Activated T-helper 17 cell treated with anti-CD3 and anti-CD28 coated beads, Interleukin-2, amount 50 U/mL, for 72 hours (primary cell): ENCODE data around the gene AGAP1. TPM values are rescaled to one million over a fixed set of nuclear protein-coding genes. Genes with fewer than 3 reads are reported as not detected.

Experiments
- ATAC-seq: fragments of 150-1000 bp; cut with Tn5 transposase; replicated peaks from 2 replicates; pipeline ENCODE4 v1.10.0; 2021; ENCODE audit warnings: mild to moderate bottlenecking, moderate library complexity
- H3K27ac Mint-ChIP-seq: one replicate; pipeline ENCODE4 v1.8.0; 2022; ENCODE audit warnings: mixed read lengths
- H3K27me3 Mint-ChIP-seq: one replicate; pipeline ENCODE4 v1.8.0; 2022; ENCODE audit warnings: mixed read lengths
- H3K36me3 Mint-ChIP-seq: one replicate; pipeline ENCODE4 v1.8.0; 2022; ENCODE audit warnings: low read depth, mild to moderate bottlenecking, mixed read lengths
- H3K4me1 Mint-ChIP-seq: one replicate; pipeline ENCODE4 v1.8.0; 2022; ENCODE audit warnings: mixed read lengths
- H3K4me3 Mint-ChIP-seq: one replicate; pipeline ENCODE4 v1.8.0; 2022; ENCODE audit warnings: mild to moderate bottlenecking, mixed read lengths
- H3K9me3 Mint-ChIP-seq: one replicate; pipeline ENCODE4 v1.8.0; 2022; ENCODE audit warnings: mixed read lengths
- total RNA-seq, 2 donors: library from RNA; stranded (reverse); gene quantifications; one replicate each; pipeline ENCODE4 v1.2.3, GENCODE V29; 2022

AGAP1 gene
- total RNA-seq, 2 donors from 2014 or later = 2.2 to 5.3 TPM

DNA sequence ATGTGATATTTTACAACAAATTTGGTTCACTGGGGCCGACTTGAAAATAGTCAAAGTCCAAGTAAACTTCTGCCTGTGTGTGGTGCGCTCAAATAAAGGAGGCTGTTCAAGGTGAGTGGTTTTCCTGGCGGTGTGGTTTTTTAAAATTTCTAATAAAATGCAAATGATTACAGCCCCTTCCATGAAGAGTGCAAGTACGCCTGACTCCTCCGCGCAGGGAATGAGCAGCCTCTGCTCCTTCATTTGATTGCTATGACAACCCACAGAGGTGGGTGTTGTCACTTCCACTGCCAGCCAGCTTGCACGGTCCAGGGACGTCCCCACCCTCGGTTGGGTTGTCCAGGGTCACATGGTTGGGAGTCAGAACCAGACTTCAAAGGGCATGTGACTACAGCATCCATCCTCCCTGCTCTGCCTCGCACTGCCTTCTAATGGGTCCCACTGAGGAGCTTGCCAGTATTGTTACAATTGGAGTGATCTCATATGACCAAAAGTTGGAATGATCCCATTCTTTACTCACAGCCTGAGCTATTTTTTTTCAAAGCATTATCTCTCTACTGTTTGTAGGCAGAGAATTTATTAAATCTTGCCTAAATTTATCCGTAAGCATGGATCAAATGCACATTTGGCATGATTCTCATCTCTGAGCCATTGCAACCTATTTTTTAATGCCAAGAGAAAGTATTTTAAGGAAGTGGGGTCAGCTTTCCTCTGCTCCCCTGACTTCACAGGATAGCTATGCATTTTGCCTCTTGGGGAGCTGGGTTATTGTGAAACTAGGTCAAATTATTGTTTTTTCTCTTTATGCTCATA is 121.3 kb downstream of the AGAP1 start:
- Mint-ChIP-seq H3K36me3 (no peaks in the 10 kb centered on the region), H3K4me1 (no peaks in the 10 kb centered on the region), H3K27ac (no peak overlapping the region)

GRCh38 chr2:235616885-235617284 is 123.0 kb downstream of the AGAP1 start:
- H3K27me3 Mint-ChIP-seq = peaks cover 9% of the 10 kb centered on the region
- H3K36me3 Mint-ChIP-seq = no peaks in the 10 kb centered on the region
- no peak overlapping the region for H3K27ac Mint-ChIP-seq
- H3K4me1 Mint-ChIP-seq = no peaks in the 10 kb centered on the region
- H3K9me3 Mint-ChIP-seq = no peaks in the 10 kb centered on the region
- ATAC-seq = no peak
- H3K4me3 Mint-ChIP-seq = no peak overlapping the region

More for the DNA sequence above, 121.3 kb downstream of the AGAP1 start:
- peaks cover 9% of the 10 kb centered on the region for H3K27me3 Mint-ChIP-seq
- H3K9me3 Mint-ChIP-seq = no peaks in the 10 kb centered on the region
- no peak overlapping the region for H3K4me3 Mint-ChIP-seq
- no peak for ATAC-seq

GRCh38 chr2:235618039-235618438 is 124.2 kb downstream of the AGAP1 start:
- no peak overlapping the region for H3K4me3 Mint-ChIP-seq
- no peak overlapping the region for H3K27ac Mint-ChIP-seq
- H3K36me3 Mint-ChIP-seq = no peaks in the 10 kb centered on the region
- ATAC-seq = no peak
- H3K9me3 Mint-ChIP-seq = no peaks in the 10 kb centered on the region
- H3K27me3 Mint-ChIP-seq = peaks cover 9% of the 10 kb centered on the region
- H3K4me1 Mint-ChIP-seq = no peaks in the 10 kb centered on the region

DNA sequence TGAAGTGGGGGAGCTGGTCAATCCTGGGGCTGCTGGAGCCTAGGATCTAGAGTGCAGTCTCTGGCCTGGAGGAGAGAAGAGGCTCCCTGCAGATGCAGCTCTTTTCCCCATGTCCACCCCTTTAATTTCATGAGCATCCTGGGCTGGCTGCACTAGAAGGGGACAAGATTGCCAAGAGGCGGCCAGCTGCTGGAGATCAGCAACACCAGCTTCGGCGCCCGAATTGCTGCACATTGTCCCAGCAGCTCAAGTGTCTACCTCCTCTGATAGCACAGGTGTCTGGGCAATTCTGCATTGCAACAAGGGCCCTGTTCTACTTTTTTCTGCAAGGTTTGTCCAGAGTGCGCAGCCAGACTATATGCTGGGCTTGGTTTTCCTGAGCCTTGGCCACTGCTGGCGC is 125.7 kb downstream of the AGAP1 start:
- H3K27me3 Mint-ChIP-seq = peaks cover 4% of the 10 kb centered on the region
- no peak for ATAC-seq
- no peak overlapping the region for H3K27ac Mint-ChIP-seq
- no peaks in the 10 kb centered on the region for H3K36me3 Mint-ChIP-seq
- H3K4me1 Mint-ChIP-seq = no peaks in the 10 kb centered on the region
- no peaks in the 10 kb centered on the region for H3K9me3 Mint-ChIP-seq
- no peak overlapping the region for H3K4me3 Mint-ChIP-seq

- Mint-ChIP-seq H3K27me3 (no peaks in the 10 kb centered on the region), H3K9me3 (no peaks in the 10 kb centered on the region), H3K4me3 (no peak overlapping the region), H3K27ac (no peak overlapping the region), H3K4me1 (no peaks in the 10 kb centered on the region), H3K36me3 (no peaks in the 10 kb centered on the region)
- no peak for ATAC-seq
These were observed 127.9 kb downstream of the AGAP1 start for GRCh38 chr2:235621736-235622135.

- no peak overlapping the region for H3K27ac Mint-ChIP-seq
- H3K36me3 Mint-ChIP-seq = no peaks in the 10 kb centered on the region
- no peak for ATAC-seq
- H3K9me3 Mint-ChIP-seq = no peaks in the 10 kb centered on the region
- no peaks in the 10 kb centered on the region for H3K27me3 Mint-ChIP-seq
- H3K4me3 Mint-ChIP-seq = no peak overlapping the region
- H3K4me1 Mint-ChIP-seq = no peaks in the 10 kb centered on the region
These were observed 129.3 kb downstream of the AGAP1 start for GRCh38 chr2:235623111-235623510.

DNA sequence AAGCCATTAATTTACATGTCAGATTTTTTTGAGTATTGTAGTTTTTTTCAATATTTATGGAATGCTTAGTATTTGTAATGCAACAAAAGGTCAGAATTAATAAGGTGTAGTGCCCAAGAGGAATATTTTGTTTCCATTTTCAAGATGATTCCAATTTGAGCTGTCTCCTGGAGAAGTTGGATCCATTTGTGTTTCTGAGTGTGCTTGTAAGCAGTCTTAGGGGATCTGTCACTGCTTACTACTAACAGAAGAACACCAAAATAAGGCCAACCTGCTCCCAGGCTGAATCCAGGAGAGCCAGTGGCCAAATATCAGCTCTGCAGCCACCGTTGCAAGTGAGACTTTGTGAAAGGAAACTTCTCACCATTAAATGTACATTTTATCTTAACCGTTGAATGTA is 129.9 kb downstream of the AGAP1 start:
- H3K27ac Mint-ChIP-seq = no peak overlapping the region
- H3K27me3 Mint-ChIP-seq = no peaks in the 10 kb centered on the region
- no peaks in the 10 kb centered on the region for H3K36me3 Mint-ChIP-seq
- no peaks in the 10 kb centered on the region for H3K4me1 Mint-ChIP-seq
- H3K9me3 Mint-ChIP-seq = no peaks in the 10 kb centered on the region
- H3K4me3 Mint-ChIP-seq = no peak overlapping the region
- ATAC-seq = no peak

DNA sequence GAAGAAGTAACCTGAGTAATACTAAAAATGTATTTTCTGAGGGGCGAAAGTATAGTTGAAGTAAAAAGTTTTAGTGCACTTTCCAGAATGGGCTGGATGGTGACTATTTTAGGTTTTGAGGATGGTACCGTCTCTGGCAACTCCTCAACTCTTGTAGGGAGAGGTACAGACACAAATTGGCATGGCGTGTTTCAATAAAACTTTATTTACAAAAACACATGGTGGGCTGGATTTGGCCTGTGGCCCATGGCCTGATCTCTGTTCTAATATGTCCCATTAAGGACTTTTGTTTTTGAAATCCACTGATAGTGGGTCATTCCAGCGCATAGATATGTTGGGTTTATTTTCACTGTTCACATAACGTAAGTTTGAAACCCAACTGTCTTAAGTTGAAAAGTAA is 132.8 kb downstream of the AGAP1 start:
- Mint-ChIP-seq H3K27me3 (no peaks in the 10 kb centered on the region), H3K27ac (no peak overlapping the region), H3K36me3 (no peaks in the 10 kb centered on the region), H3K4me1 (no peaks in the 10 kb centered on the region), H3K4me3 (no peak overlapping the region), H3K9me3 (no peaks in the 10 kb centered on the region)
- ATAC-seq = no peak

GRCh38 chr2:235627682-235628081 is 133.8 kb downstream of the AGAP1 start:
- H3K9me3 Mint-ChIP-seq = no peaks in the 10 kb centered on the region
- no peaks in the 10 kb centered on the region for H3K4me1 Mint-ChIP-seq

DNA sequence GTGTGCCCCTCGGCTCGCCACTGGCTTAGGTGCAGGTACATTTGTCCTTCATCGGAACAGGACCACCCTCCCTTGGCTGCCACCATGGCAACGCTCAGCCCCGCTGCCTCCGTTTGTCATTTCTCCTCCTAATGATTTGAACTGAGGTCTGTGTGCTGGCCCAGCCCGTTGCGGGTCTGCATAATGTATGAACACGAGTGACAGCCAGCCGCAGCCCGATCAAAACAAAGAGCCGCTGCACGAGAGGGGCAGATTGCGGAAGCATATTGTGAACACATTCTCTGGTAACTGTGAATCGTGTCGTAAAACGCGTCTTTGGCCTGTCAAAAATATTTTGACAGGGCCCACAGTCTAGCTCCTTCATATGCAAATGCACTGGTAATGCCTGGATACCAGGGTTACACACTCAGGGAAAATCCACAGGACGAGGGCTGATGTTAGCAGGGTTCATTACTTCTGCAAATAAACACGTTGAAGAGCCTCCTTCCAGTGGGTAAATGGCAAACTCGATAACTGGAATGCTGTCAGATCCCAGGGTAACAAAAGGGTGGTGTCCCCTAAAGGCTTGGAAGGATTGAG is 137.0 kb downstream of the AGAP1 start:
- H3K4me1 Mint-ChIP-seq = no peaks in the 10 kb centered on the region
- no peak for ATAC-seq
- H3K9me3 Mint-ChIP-seq = no peaks in the 10 kb centered on the region
- H3K4me3 Mint-ChIP-seq = no peak overlapping the region
- peaks cover 7% of the 10 kb centered on the region for H3K27me3 Mint-ChIP-seq
- H3K36me3 Mint-ChIP-seq = no peaks in the 10 kb centered on the region
- H3K27ac Mint-ChIP-seq = no peak overlapping the region

More at GRCh38 chr2:235627682-235628081, 133.8 kb downstream of the AGAP1 start:
- H3K4me3 Mint-ChIP-seq = no peak overlapping the region
- H3K27me3 Mint-ChIP-seq = peaks cover 2% of the 10 kb centered on the region
- H3K27ac Mint-ChIP-seq = no peak overlapping the region
- ATAC-seq = no peak
- no peaks in the 10 kb centered on the region for H3K36me3 Mint-ChIP-seq

GRCh38 chr2:235634435-235635158 is 140.8 kb downstream of the AGAP1 start:
- H3K27me3 Mint-ChIP-seq = peaks cover 14% of the 10 kb centered on the region
- H3K4me1 Mint-ChIP-seq = peaks cover 6% of the 10 kb centered on the region
- no peak overlapping the region for H3K27ac Mint-ChIP-seq
- H3K9me3 Mint-ChIP-seq = no peaks in the 10 kb centered on the region
- ATAC-seq = no peak
- no peaks in the 10 kb centered on the region for H3K36me3 Mint-ChIP-seq
- H3K4me3 Mint-ChIP-seq = no peak overlapping the region

GRCh38 chr2:235636546-235636945 is 142.7 kb downstream of the AGAP1 start:
- Mint-ChIP-seq H3K27ac (no peak overlapping the region), H3K27me3 (peaks cover 18% of the 10 kb centered on the region), H3K9me3 (no peaks in the 10 kb centered on the region), H3K36me3 (no peaks in the 10 kb centered on the region), H3K4me3 (no peak overlapping the region), H3K4me1 (peaks cover 6% of the 10 kb centered on the region)
- ATAC-seq = no peak

DNA sequence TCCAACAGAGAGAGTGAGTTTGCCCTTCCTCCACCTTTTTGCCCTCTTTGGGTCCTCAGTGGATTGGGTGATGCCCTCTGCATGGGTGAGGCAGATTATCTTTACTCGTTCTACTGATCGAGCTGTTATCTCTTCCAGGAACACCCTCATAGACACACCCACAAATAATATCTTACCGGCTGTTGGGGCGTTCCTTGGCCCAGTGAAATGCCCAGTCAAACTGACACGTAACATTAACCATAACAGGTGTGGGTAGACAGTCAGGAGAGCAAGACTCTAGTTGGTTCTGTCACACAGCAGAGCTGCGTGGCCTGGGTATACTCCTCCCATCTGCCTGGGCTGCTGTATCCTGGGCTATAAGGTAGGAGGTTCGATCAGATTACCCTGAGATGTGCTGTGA is 144.1 kb downstream of the AGAP1 start:
- peaks cover 23% of the 10 kb centered on the region for H3K27me3 Mint-ChIP-seq
- no peaks in the 10 kb centered on the region for H3K9me3 Mint-ChIP-seq
- no peak overlapping the region for H3K27ac Mint-ChIP-seq
- no peaks in the 10 kb centered on the region for H3K36me3 Mint-ChIP-seq
- peaks cover 6% of the 10 kb centered on the region for H3K4me1 Mint-ChIP-seq
- ATAC-seq = no peak
- no peak overlapping the region for H3K4me3 Mint-ChIP-seq

DNA sequence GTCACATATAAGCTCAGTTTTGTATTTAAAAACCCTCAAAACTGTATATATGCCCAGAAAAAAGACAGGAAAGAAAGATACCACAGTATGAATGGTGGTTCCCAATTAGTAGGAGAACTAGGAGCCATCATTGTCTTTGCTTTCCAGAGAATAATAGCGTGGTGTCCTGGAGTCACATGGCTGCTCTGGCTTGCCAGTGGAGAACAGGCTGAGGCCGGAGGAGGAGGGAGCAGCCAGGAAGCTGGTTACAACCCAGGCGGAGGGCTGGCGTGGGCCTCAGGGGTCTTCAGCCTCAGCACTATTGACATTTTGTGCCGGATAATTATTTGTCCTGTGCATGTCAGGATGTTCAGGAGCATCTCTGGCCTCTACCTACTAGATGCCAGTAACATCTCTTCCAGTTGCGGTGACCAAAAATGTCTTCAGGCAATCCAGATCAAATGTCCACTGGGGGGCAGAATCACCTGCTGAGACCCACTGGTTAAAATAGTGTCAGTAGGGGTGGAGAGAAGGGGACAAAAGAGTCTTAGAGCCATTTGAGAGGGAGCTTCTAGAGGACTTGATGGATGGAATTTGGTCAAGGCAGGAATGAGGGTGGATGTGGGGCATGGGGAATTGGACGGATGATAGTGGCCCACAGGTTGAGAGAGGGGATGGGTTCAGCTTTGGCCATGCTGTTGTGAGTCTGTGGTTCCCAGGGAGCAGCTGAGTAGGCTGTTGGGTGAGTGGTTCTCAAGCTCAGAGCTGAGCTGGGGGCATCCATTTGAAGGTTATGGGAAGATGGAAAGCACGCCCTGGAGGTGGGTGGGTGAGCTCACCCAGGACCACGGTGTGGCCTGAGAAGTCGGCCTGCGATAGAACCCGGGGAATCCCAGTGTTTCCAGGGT is 144.9 kb downstream of the AGAP1 start:
- no peak overlapping the region for H3K27ac Mint-ChIP-seq
- ATAC-seq = no peak
- no peaks in the 10 kb centered on the region for H3K9me3 Mint-ChIP-seq
- H3K4me1 Mint-ChIP-seq = peaks cover 6% of the 10 kb centered on the region
- peaks cover 21% of the 10 kb centered on the region for H3K27me3 Mint-ChIP-seq
- H3K4me3 Mint-ChIP-seq = no peak overlapping the region
- H3K36me3 Mint-ChIP-seq = no peaks in the 10 kb centered on the region
